ENCODE data around the gene MANSC4. TPM values are rescaled to one million over a fixed set of nuclear protein-coding genes. Genes with fewer than 3 reads are reported as not detected.

MANSC4 gene
- total and polyA plus RNA-seq, 2 of the 13 experiments (the other 11 are each of a cell fraction or from before 2014, with no cell fraction given), result not detected

GRCh38 chr12:27779920-27780611, at the start of gene MANSC4, which contains the start of gene KLHL42 (continued):
- TF ChIP-seq E2F2 (CRISPR knock-in tag; IDR thresholded peaks at IDR 0.05; ENCODE audit: borderline replicate concordance) (0 out of 2 replicates have a peak, but pooled peaks have one; percentile 31), MAZ (IDR thresholded peaks at IDR 0.05; ENCODE audit: borderline replicate concordance, low read depth, low read length) (no peak), MAZ (CRISPR knock-in tag; IDR thresholded peaks at IDR 0.05; ENCODE audit: low read depth) (0 out of 2 replicates have a peak, but pooled peaks have one; percentile 30), DNMT1 (CRISPR knock-in tag; IDR thresholded peaks at IDR 0.05) (peak; percentile 60; the same call in 1 of the 2 replicates), HOXA7 (CRISPR knock-in tag; IDR thresholded peaks at IDR 0.05) (no peak), ZNF800 (CRISPR knock-in tag; IDR thresholded peaks at IDR 0.05) (peak; percentile 84; the same call in 1 of the 2 replicates), ZGPAT (CRISPR knock-in tag; IDR thresholded peaks at IDR 0.05) (peak; percentile 33; the same call in 1 of the 2 replicates), ZNF205 (CRISPR knock-in tag; IDR thresholded peaks at IDR 0.05) (0 out of 2 replicates have a peak, but pooled peaks have one; percentile 20), FOXP4 (CRISPR knock-in tag; IDR thresholded peaks at IDR 0.05) (0 out of 2 replicates have a peak, but pooled peaks have one; percentile 0), KMT2A (CRISPR knock-in tag; IDR thresholded peaks at IDR 0.05) (peak; percentile 63; the same call in 1 of the 2 replicates), CREM (IDR thresholded peaks at IDR 0.05) (no peak), CREM (CRISPR knock-in tag; IDR thresholded peaks at IDR 0.05) (no peak), DZIP1 (CRISPR knock-in tag; IDR thresholded peaks at IDR 0.05) (0 out of 2 replicates have a peak, but pooled peaks have one; percentile 26)
